Neutrophil (primary cell): Measurements from ENCODE around the gene TTC7B.

Experiments used
- H3K27ac ChIP-seq: fragments of 200-600 bp; sonication (generic); 2 replicates; pipeline ENCODE4 v1.5.1; 2016; ENCODE audit warnings: mild to moderate bottlenecking, moderate library complexity
- H3K27me3 ChIP-seq: fragments of 200-600 bp; sonication (generic); 2 replicates; pipeline ENCODE4 v1.6.0; 2016; ENCODE audit warnings: mild to moderate bottlenecking
- H3K36me3 ChIP-seq: fragments of 200-600 bp; sonication (generic); 2 replicates; pipeline ENCODE4 v1.5.1; 2017
- H3K4me1 ChIP-seq, 2 experiments: fragments of 200-600 bp in 1 of 2; sonication (generic) in 1 of 2; 1 replicate in 1 of 2; 2 replicates in 1 of 2; pipeline versions ENCODE4 v1.5.1 to v1.6.1; 2013 to 2016; ENCODE audit warnings: low read depth in 1 of 2, low read length in 1 of 2, mild to moderate bottlenecking in 1 of 2, moderate library complexity in 1 of 2; ENCODE audit not compliant: control insufficient read depth in 1 of 2, insufficient read depth in 1 of 2
- H3K4me3 ChIP-seq, 2 experiments: fragments of 200-600 bp in 1 of 2; sonication (generic) in 1 of 2; 1 replicate in 1 of 2; 2 replicates in 1 of 2; pipeline ENCODE4 v1.5.1; 2013 to 2016; ENCODE audit warnings: low read depth in 1 of 2, low read length in 1 of 2, mild to moderate bottlenecking in 1 of 2, moderate library complexity in 1 of 2
- H3K9me3 ChIP-seq: fragments of 200-600 bp; sonication (generic); 2 replicates; pipeline ENCODE4 v1.5.1; 2016
- TF ChIP-seq, protein P1 (sequence below): fragments of 200-600 bp; sonication (generic); IDR thresholded peaks from 2 replicates; pipeline ENCODE4 v1.5.1; 2016; ENCODE audit warnings: antibody characterized with exemption

Gene TTC7B

GRCh38 chr14:90812109-90812508 lies 4.1 kb downstream of the TTC7B start:
- Histone ChIP-seq H3K9me3 (no peaks in the 10 kb centered on the region), H3K27ac (no peak overlapping the region), H3K4me1 (peaks cover 10 to 15% of the 10 kb centered on the region in 2 experiments), H3K27me3 (peaks cover 6% of the 10 kb centered on the region), H3K36me3 (no peaks in the 10 kb centered on the region), H3K4me3 (no peak overlapping the region)
- TF ChIP-seq, protein P1, sequence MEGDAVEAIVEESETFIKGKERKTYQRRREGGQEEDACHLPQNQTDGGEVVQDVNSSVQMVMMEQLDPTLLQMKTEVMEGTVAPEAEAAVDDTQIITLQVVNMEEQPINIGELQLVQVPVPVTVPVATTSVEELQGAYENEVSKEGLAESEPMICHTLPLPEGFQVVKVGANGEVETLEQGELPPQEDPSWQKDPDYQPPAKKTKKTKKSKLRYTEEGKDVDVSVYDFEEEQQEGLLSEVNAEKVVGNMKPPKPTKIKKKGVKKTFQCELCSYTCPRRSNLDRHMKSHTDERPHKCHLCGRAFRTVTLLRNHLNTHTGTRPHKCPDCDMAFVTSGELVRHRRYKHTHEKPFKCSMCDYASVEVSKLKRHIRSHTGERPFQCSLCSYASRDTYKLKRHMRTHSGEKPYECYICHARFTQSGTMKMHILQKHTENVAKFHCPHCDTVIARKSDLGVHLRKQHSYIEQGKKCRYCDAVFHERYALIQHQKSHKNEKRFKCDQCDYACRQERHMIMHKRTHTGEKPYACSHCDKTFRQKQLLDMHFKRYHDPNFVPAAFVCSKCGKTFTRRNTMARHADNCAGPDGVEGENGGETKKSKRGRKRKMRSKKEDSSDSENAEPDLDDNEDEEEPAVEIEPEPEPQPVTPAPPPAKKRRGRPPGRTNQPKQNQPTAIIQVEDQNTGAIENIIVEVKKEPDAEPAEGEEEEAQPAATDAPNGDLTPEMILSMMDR, result no peak

- H3K9me3 ChIP-seq, result no peaks in the 10 kb centered on the region
- H3K36me3 ChIP-seq, result no peaks in the 10 kb centered on the region
- no peak overlapping the region for H3K4me3 ChIP-seq
- peaks cover 6% of the 10 kb centered on the region for H3K27me3 ChIP-seq
- no peak overlapping the region for H3K27ac ChIP-seq
- peaks cover 10 to 13% of the 10 kb centered on the region in 2 experiments for H3K4me1 ChIP-seq
- TF ChIP-seq, protein P1, result no peak
These were observed 4.6 kb downstream of the TTC7B start for GRCh38 chr14:90811641-90812040.

- Histone ChIP-seq H3K27me3 (peaks cover 6% of the 10 kb centered on the region), H3K27ac (no peak overlapping the region), H3K4me3 (no peak overlapping the region), H3K9me3 (no peaks in the 10 kb centered on the region), H3K4me1 (peaks cover 10% of the 10 kb centered on the region in 2 experiments), H3K36me3 (no peaks in the 10 kb centered on the region)
- TF ChIP-seq, protein P1, result no peak
These were observed 5.4 kb downstream of the TTC7B start for GRCh38 chr14:90810806-90811205.

- H3K4me3 ChIP-seq, result no peak overlapping the region
- no peaks in the 10 kb centered on the region for H3K36me3 ChIP-seq
- H3K9me3 ChIP-seq, result no peaks in the 10 kb centered on the region
- TF ChIP-seq, protein P1, result no peak
- H3K27me3 ChIP-seq, result no peaks in the 10 kb centered on the region
- no peak overlapping the region for H3K27ac ChIP-seq
- peaks cover under 1 to 1% of the 10 kb centered on the region in 2 experiments for H3K4me1 ChIP-seq
These were observed 6.5 kb downstream of the TTC7B start for GRCh38 chr14:90809530-90810312.

GRCh38 chr14:90808759-90809529 lies 7.3 kb downstream of the TTC7B start:
- H3K4me1 ChIP-seq, result peaks cover 7 to 8% of the 10 kb centered on the region in 2 experiments
- H3K9me3 ChIP-seq, result no peaks in the 10 kb centered on the region
- H3K27me3 ChIP-seq, result no peaks in the 10 kb centered on the region
- no peak overlapping the region for H3K4me3 ChIP-seq
- no peak overlapping the region for H3K27ac ChIP-seq
- H3K36me3 ChIP-seq, result no peaks in the 10 kb centered on the region
- TF ChIP-seq, protein P1, result no peak
